Ishikawa (cell line): ENCODE data around the gene CIROP.

Source experiments
- CEBPB ChIP-seq: IDR thresholded peaks from 2 replicates; pipeline ENCODE4 v1.6.1; 2012
- CREB1 ChIP-seq: IDR thresholded peaks from 2 replicates; pipeline ENCODE4 v1.6.1; 2012; ENCODE audit warnings: low read depth
- EGR1 ChIP-seq: IDR thresholded peaks from 2 replicates; pipeline ENCODE4 v1.6.1; 2012
- EP300 ChIP-seq: IDR thresholded peaks from 2 replicates; pipeline ENCODE4 v1.6.1; 2012; ENCODE audit warnings: borderline replicate concordance
- FOXM1 ChIP-seq: IDR thresholded peaks from 2 replicates; pipeline ENCODE4 v1.6.1; 2012; ENCODE audit warnings: low read depth, borderline replicate concordance
- NFIC ChIP-seq: IDR thresholded peaks from 2 replicates; pipeline ENCODE4 v1.6.1; 2012
- RAD21 ChIP-seq: IDR thresholded peaks from 2 replicates; pipeline ENCODE4 v1.6.1; 2012; ENCODE audit warnings: low read depth
- REST ChIP-seq: IDR thresholded peaks from 2 replicates; pipeline ENCODE4 v1.6.1; 2012; ENCODE audit warnings: low read depth, mild to moderate bottlenecking
- TAF1 ChIP-seq: IDR thresholded peaks from 2 replicates; pipeline ENCODE4 v1.6.1; 2012; ENCODE audit warnings: low read depth, mild to moderate bottlenecking
- TCF12 ChIP-seq: IDR thresholded peaks from 2 replicates; pipeline ENCODE4 v1.6.1; 2012; ENCODE audit warnings: low read depth
- TEAD4 ChIP-seq: IDR thresholded peaks from 2 replicates; pipeline ENCODE4 v1.6.1; 2012
- YY1 ChIP-seq: IDR thresholded peaks from 2 replicates; pipeline ENCODE4 v1.6.1; 2012; ENCODE audit warnings: low read depth
- ZBTB7A ChIP-seq: IDR thresholded peaks from 2 replicates; pipeline ENCODE4 v1.6.1; 2012; ENCODE audit warnings: low read depth
- TF ChIP-seq, protein P1 (sequence below): IDR thresholded peaks from 2 replicates; pipeline ENCODE4 v1.6.1; 2012
- TF ChIP-seq, protein P2 (sequence below): IDR thresholded peaks from 2 replicates; pipeline ENCODE4 v1.6.1; 2012

Gene CIROP

DNA sequence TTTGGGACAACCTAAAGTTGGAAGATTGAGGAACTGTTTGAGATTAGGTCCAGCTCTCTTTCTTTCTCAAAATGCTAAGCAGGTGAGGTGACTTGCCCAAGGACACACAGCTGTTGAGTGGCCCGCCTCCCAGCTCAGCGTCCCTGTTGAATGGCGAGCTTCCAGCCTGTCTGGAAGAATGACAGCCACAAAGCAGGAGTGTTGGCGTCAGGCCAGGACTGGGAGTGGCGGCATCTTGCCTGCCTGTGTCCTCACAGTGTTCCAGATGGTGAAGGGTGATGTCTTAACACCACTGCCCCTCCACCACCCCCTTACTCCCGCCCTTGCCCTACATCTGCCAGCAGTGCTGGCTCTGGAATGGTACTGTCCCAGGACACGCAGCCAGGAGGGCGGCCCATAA, 18.6 kb upstream of the CIROP start:
- TF ChIP-seq NFIC: peak; percentile 40; the same call in 1 of the 2 replicates
- TF ChIP-seq, protein P1, sequence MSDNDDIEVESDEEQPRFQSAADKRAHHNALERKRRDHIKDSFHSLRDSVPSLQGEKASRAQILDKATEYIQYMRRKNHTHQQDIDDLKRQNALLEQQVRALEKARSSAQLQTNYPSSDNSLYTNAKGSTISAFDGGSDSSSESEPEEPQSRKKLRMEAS: no peak

GRCh38 chr14:23122086-23122485, 17.3 kb upstream of the CIROP start:
- TF ChIP-seq TCF12 (no peak), CREB1 (no peak), REST (no peak), NFIC (no peak), CEBPB (no peak), EP300 (no peak), TAF1 (no peak), YY1 (no peak), ZBTB7A (no peak), RAD21 (no peak), EGR1 (no peak), FOXM1 (no peak), TEAD4 (no peak)
- TF ChIP-seq, protein P2, sequence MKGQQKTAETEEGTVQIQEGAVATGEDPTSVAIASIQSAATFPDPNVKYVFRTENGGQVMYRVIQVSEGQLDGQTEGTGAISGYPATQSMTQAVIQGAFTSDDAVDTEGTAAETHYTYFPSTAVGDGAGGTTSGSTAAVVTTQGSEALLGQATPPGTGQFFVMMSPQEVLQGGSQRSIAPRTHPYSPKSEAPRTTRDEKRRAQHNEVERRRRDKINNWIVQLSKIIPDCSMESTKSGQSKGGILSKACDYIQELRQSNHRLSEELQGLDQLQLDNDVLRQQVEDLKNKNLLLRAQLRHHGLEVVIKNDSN: no peak
- TF ChIP-seq, protein P1: no peak

GRCh38 chr14:23121361-23121771, 16.6 kb upstream of the CIROP start:
- TF ChIP-seq TAF1 (no peak), RAD21 (no peak), NFIC (no peak), CEBPB (no peak), TCF12 (no peak), REST (no peak), EP300 (no peak), FOXM1 (no peak), ZBTB7A (no peak), EGR1 (no peak)
- TF ChIP-seq, protein P2: no peak

- TF ChIP-seq, protein P1: no peak
- TF ChIP-seq ZBTB7A: no peak
- TF ChIP-seq REST: no peak
- TF ChIP-seq TCF12: peak; percentile 29; the same call in 1 of the 2 replicates
- TF ChIP-seq, protein P2: no peak
- TF ChIP-seq TAF1: no peak
- no peak for TF ChIP-seq NFIC
- TF ChIP-seq TEAD4: no peak
- TF ChIP-seq CEBPB: no peak
- peak; percentile 99 for TF ChIP-seq RAD21
- no peak for TF ChIP-seq FOXM1
- TF ChIP-seq EP300: no peak
Measured at GRCh38 chr14:23120541-23121251, 15.9 kb upstream of the CIROP start.
